ENCODE measurements around the gene NEURL1B. TPM values are rescaled to one million over a fixed set of nuclear protein-coding genes. Genes with fewer than 3 reads are reported as not detected.
A peak's percentile ranks its signal among the peaks of the same experiment; 100 is the strongest.

NEURL1B gene
- total RNA-seq, 4 donors from 2014 or later, result 11.9 to 18.8 (median 15.6) TPM

DNA sequence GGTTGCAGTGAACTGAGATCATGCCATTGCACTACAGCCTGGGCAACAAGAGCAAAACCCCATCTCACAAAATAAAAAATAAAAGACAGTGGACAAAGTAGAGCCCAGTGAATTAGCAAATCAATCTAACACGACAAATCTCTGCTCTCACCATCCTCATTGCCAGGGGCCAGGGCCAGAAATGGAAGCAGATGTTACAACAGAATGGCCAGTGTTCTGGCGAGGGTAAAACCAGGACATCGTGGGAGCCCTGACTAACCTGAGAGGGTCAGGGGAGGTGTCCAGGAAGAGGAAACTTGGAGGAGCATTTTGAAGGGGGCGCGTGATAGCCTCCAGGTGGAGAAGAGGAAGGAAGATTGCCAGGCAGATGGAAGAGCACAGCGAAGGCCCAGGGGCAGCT, 58.4 kb downstream of the NEURL1B start:
- intact Hi-C loops (cut with DNase I), result loop anchor here (2.0 to 5.0 kb wide), 2 partner anchors 221 to 237 kb away; no protein-coding TSS in a partner anchor
- Histone ChIP-seq H3K27ac (peak overlapping the region in 2 of 4 donors; percentile 43 to 69), H3K4me1 (peaks cover 12 to 60% (median 21%) of the 10 kb centered on the region in 3 donors), H3K36me3 (no peaks in the 10 kb centered on the region), H3K27me3 (peaks cover 0 to 16% (median 0%) of the 10 kb centered on the region in 4 donors), H3K9me3 (no peaks in the 10 kb centered on the region), H3K4me3 (no peak overlapping the region)
- DNase-seq, result no peak
- 65 to 84% methylated on average over 6 of the region's 6 CpGs for WGBS, 2 donors
- TF ChIP-seq, protein P1, sequence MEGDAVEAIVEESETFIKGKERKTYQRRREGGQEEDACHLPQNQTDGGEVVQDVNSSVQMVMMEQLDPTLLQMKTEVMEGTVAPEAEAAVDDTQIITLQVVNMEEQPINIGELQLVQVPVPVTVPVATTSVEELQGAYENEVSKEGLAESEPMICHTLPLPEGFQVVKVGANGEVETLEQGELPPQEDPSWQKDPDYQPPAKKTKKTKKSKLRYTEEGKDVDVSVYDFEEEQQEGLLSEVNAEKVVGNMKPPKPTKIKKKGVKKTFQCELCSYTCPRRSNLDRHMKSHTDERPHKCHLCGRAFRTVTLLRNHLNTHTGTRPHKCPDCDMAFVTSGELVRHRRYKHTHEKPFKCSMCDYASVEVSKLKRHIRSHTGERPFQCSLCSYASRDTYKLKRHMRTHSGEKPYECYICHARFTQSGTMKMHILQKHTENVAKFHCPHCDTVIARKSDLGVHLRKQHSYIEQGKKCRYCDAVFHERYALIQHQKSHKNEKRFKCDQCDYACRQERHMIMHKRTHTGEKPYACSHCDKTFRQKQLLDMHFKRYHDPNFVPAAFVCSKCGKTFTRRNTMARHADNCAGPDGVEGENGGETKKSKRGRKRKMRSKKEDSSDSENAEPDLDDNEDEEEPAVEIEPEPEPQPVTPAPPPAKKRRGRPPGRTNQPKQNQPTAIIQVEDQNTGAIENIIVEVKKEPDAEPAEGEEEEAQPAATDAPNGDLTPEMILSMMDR (IDR thresholded peaks at IDR 0.05), result no peak
- TF ChIP-seq POLR2A (IDR thresholded peaks at IDR 0.05), result no peak

DNA sequence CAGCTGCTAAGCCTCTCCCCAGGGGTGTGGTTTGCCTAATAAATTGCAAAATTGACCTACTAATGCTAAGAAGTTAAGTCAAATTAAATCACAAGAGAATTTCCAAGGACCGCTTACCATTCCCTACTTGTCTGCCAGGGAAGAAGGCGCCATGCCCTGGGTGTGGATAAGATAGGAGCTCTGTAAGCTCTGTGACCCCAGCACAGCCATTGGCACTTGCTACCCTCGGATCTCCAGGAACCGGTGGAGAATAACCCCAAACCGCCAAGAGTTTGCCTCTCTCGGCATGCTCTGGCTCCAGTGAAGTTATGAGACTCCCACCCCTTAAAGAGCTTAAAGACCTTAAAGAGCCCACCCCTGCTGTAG, 58.9 kb downstream of the NEURL1B start:
- Histone ChIP-seq H3K4me3 (peak overlapping the region in 1 of 4 donors; percentile 31), H3K27ac (peak overlapping the region in 3 of 4 donors; percentile 43 to 75 (median 69))

DNA sequence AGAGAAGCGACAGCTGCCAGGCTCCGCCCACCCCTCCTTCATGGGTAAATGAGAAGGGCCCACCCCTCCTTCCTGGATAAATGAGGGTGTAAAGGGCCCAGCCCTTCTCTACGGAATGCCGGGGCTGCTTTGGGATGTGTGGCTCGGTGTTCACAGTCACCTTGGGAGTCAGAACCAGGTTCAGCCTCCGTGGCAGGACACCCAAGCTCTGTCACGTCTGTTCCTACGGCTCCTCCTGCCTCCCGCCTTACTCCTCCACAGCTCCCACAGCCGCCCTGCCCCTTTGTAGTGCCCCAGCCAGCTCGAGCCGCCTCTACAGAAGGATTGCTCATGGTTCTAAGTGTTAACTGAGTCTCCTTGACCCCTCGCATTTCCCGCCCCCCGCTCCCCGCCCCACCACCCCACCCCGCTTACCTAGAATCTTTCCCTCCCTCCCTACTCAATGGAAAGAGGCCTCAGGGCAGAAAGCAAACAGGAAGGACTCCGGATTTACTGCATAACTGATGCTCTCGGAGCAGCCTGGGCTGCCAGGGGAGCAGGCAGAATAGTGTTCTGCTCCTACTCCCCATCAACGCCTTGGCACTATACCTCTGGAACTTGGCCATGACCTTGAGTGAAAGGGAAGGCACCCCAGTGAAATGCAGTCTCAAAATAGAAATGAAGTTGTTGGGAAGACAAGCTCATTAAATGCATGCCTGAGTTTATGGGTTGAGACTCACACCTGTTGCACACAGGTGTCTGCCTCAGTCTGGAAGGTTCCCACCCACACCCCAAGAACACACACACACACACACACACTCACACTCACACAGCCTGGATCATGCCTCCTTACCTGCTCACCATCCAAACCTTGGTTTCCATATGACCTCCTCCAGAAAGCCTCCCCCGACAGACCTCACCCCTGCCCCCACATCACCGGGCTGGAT, 59.6 kb downstream of the NEURL1B start:
- no peaks in the 10 kb centered on the region for H3K9me3 ChIP-seq
- H3K4me1 ChIP-seq, result peaks cover 12 to 48% (median 21%) of the 10 kb centered on the region in 3 donors
- intact Hi-C loops (cut with DNase I), result no loop called here
- DNase-seq, result no peak
- 20 to 30% methylated on average over 16 to 22 of the region's 22 CpGs for WGBS, 2 donors
- TF ChIP-seq, protein P1 (IDR thresholded peaks at IDR 0.05), result no peak
- no peak for TF ChIP-seq POLR2A (IDR thresholded peaks at IDR 0.05)
- H3K27ac ChIP-seq, result peak overlapping the region in 3 of 4 donors; percentile 43 to 75 (median 69)
- peak overlapping the region in 1 of 4 donors; percentile 31 for H3K4me3 ChIP-seq
- H3K36me3 ChIP-seq, result no peaks in the 10 kb centered on the region
- H3K27me3 ChIP-seq, result peaks cover 0 to 16% (median 0%) of the 10 kb centered on the region in 4 donors

More for the DNA sequence above, 58.9 kb downstream of the NEURL1B start:
- intact Hi-C loops (cut with DNase I), result loop anchor here (2.0 to 5.0 kb wide), 2 partner anchors 221 to 238 kb away; no protein-coding TSS in a partner anchor
- Histone ChIP-seq H3K9me3 (no peaks in the 10 kb centered on the region), H3K27me3 (peaks cover 0 to 16% (median 0%) of the 10 kb centered on the region in 4 donors), H3K4me1 (peaks cover 12 to 55% (median 21%) of the 10 kb centered on the region in 3 donors), H3K36me3 (no peaks in the 10 kb centered on the region)
- DNase-seq, result no peak
- TF ChIP-seq POLR2A (IDR thresholded peaks at IDR 0.05), result no peak
- TF ChIP-seq, protein P1 (IDR thresholded peaks at IDR 0.05), result no peak
- WGBS, 2 donors, result 36 to 38% methylated on average over 6 of the region's 6 CpGs

DNA sequence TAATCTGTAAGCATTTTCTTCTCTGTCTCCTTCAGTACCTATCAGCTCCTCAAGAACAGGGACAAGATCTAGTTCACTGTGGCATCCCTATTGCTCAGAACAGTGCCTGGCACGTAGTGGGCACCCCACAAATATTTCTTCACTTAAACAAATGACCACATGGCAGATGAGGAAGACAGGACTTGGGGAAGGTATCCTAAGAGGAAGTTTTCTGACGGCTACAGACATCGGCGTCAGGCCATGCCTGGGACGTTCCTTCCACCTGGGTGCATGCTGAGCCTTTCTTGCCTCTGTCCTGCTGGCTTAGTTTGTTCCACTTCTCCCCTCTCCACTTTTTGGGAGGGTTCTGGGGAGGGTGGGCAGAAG, 60.2 kb downstream of the NEURL1B start:
- no peak overlapping the region for H3K27ac ChIP-seq

More for the DNA sequence above, 60.2 kb downstream of the NEURL1B start:
- Histone ChIP-seq H3K4me1 (peaks cover 8 to 42% (median 14%) of the 10 kb centered on the region in 3 donors), H3K27me3 (peaks cover 0 to 21% (median 0%) of the 10 kb centered on the region in 4 donors), H3K9me3 (no peaks in the 10 kb centered on the region), H3K36me3 (no peaks in the 10 kb centered on the region), H3K4me3 (no peak overlapping the region)
- TF ChIP-seq, protein P1 (IDR thresholded peaks at IDR 0.05), result no peak
- TF ChIP-seq POLR2A (IDR thresholded peaks at IDR 0.05), result no peak
- DNase-seq, result no peak
- intact Hi-C loops (cut with DNase I), result no loop called here
- WGBS, 2 donors, result 46 to 57% methylated on average over 1 to 5 of the region's 5 CpGs
